K562 (cell line): ENCODE results near the gene CPED1. TPM values are rescaled to one million over a fixed set of nuclear protein-coding genes. Genes with fewer than 3 reads are reported as not detected.

ENCODE experiments used
- BRF2 ChIP-seq: IDR thresholded peaks from 3 replicates; pipeline ENCODE4 v1.6.1; 2011; ENCODE audit warnings: borderline replicate concordance, mild to moderate bottlenecking; ENCODE audit not compliant: insufficient read length, insufficient read depth
- CC2D1A ChIP-seq: fragments of 450-650 bp; IDR thresholded peaks from 2 replicates; pipeline ENCODE4 v1.6.1; 2017; ENCODE audit warnings: mild to moderate bottlenecking
- E2F1 ChIP-seq: sonication (generic); formaldehyde crosslinking; IDR thresholded peaks from 2 replicates; pipeline ENCODE4 v1.8.1; 2023; ENCODE audit warnings: mild to moderate bottlenecking, missing genetic modification reagents, moderate library complexity
- HMGN3 ChIP-seq: IDR thresholded peaks from 2 replicates; pipeline ENCODE4 v1.6.1; 2011; ENCODE audit warnings: borderline replicate concordance, low read depth, mild to moderate bottlenecking, mixed read lengths, low read length; ENCODE audit not compliant: insufficient read length; ENCODE audit errors: extremely low read depth
- LARP7 ChIP-seq: fragments of 450-650 bp; IDR thresholded peaks from 2 replicates; pipeline ENCODE4 v1.6.1; 2016
- MCM3 ChIP-seq: fragments of 450-650 bp; IDR thresholded peaks from 2 replicates; pipeline ENCODE4 v1.6.1; 2016
- NFIC ChIP-seq: fragments of 450-650 bp; IDR thresholded peaks from 2 replicates; pipeline ENCODE4 v1.6.1; 2017; ENCODE audit warnings: mild to moderate bottlenecking, inconsistent platforms
- PCBP2 ChIP-seq: fragments of 200-400 bp; formaldehyde crosslinking; IDR thresholded peaks from 2 replicates; pipeline ENCODE4 v1.6.1; 2018; ENCODE audit warnings: low read length, low read depth, mild to moderate bottlenecking, moderate library complexity; ENCODE audit not compliant: poor library complexity, severe bottlenecking
- SIN3B ChIP-seq: fragments of 450-650 bp; IDR thresholded peaks from 2 replicates; pipeline ENCODE4 v1.6.1; 2017; ENCODE audit warnings: low read depth, mild to moderate bottlenecking, moderate library complexity
- SPI1 ChIP-seq: IDR thresholded peaks from 2 replicates; pipeline ENCODE4 v1.6.1; 2011; ENCODE audit warnings: low read depth, low read length, control low read depth, borderline replicate concordance
- TAF9B ChIP-seq: fragments of 450-650 bp; IDR thresholded peaks from 2 replicates; pipeline ENCODE4 v1.6.1; 2018; ENCODE audit warnings: mild to moderate bottlenecking; ENCODE audit not compliant: partially characterized antibody
- ZNF589 ChIP-seq: fragments of 200-800 bp; sonication (Bioruptor generic); IDR thresholded peaks from 2 replicates; pipeline ENCODE4 v1.6.1; 2016; ENCODE audit warnings: low read depth, missing genetic modification characterization, missing compliant biosample characterization
- polyA plus RNA-seq, 8 experiments: library from polyadenylated mRNA; depleted of rRNA in 4 of 8; stranded (reverse) in 5 of 8; unstranded in 3 of 8; fragments of >200 nt; fragmentation: Nextera tagmentation in 2 of 8; fragmentation: Illumina TruSeq in 1 of 8; extraction: Ambion mirVana in 2 of 8; extraction: Trizol in 1 of 8; gene quantifications; 2 replicates each; pipeline versions ENCODE4 v1.2.1 to v1.2.3, GENCODE V29; 2011 to 2014; ENCODE audit warnings: inconsistent platforms in 1 of 8, missing spikeins in 1 of 8
- total RNA-seq, 7 experiments: library from RNA; depleted of rRNA in 6 of 7; stranded (reverse); fragments of >200 nt in 6 of 7; fragmentation: Illumina TruSeq in 2 of 7; extraction: Trizol in 2 of 7; gene quantifications; 2 replicates each; pipeline versions ENCODE4 v1.2.1 to v1.2.3, GENCODE V29; 2011 to 2021; ENCODE audit warnings: low replicate concordance in 1 of 7
- TF ChIP-seq, protein P1 (sequence below): fragments of 450-650 bp; IDR thresholded peaks from 2 replicates; pipeline ENCODE4 v1.6.1; 2018; ENCODE audit warnings: mild to moderate bottlenecking, low read depth; ENCODE audit not compliant: partially characterized antibody
- TF ChIP-seq, protein P2 (sequence below): fragments of 250-450 bp; sonication (Bioruptor Pico); IDR thresholded peaks from 2 replicates; pipeline ENCODE4 v1.5.0; 2020; ENCODE audit warnings: mild to moderate bottlenecking

Gene CPED1
- total and polyA plus RNA-seq, 9 of the 15 experiments (the other 6 are each of a cell fraction or from before 2014, with no cell fraction given): 195 to 393 (median 290) TPM

DNA sequence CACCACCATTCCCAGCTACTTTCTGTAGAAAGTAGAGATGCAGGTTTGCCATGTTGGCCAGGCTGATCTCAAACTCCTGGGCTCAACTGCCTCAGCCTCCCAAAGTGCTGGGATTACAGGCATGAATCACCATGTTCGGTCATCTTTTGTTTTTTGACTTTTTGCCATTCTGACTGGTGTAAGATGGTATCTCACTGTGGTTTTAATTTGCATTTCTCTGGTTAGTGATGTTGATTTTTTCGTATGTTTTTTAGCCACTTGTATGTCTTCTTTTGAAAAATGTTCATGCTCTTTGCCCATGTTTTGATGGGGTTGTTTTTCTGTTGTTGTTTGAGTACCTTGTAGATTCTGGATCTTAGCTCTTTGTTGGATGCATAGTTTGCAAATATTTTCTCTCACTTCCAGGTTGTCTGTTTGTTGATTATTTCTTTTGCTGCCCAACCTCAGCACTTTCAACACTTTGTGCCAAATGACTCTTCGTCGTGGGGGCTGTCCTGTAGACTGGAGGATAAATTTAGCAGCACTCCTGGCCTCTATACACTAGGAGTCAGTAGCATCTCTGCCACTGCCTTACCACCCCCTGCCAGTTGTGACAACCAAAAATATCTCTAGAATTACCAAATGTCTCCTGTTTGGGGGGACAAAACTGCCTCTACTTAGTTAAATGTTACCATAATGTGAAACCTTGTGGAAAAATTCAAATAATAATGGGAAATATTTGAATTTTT is 6.5 kb upstream of the CPED1 start (continued):
- no peak for TF ChIP-seq BRF2
- 0 out of 2 replicates have a peak, but pooled peaks have one; percentile 30 for TF ChIP-seq CC2D1A
- no peak for TF ChIP-seq MCM3
- TF ChIP-seq, protein P1, sequence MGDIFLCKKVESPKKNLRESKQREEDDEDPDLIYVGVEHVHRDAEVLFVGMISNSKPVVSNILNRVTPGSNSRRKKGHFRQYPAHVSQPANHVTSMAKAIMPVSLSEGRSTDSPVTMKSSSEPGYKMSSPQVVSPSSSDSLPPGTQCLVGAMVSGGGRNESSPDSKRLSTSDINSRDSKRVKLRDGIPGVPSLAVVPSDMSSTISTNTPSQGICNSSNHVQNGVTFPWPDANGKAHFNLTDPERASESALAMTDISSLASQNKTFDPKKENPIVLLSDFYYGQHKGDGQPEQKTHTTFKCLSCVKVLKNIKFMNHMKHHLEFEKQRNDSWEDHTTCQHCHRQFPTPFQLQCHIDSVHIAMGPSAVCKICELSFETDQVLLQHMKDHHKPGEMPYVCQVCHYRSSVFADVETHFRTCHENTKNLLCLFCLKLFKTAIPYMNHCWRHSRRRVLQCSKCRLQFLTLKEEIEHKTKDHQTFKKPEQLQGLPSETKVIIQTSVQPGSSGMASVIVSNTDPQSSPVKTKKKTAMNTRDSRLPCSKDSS: no peak
- no peak for TF ChIP-seq E2F1 (CRISPR knock-in tag)
- TF ChIP-seq, protein P2, sequence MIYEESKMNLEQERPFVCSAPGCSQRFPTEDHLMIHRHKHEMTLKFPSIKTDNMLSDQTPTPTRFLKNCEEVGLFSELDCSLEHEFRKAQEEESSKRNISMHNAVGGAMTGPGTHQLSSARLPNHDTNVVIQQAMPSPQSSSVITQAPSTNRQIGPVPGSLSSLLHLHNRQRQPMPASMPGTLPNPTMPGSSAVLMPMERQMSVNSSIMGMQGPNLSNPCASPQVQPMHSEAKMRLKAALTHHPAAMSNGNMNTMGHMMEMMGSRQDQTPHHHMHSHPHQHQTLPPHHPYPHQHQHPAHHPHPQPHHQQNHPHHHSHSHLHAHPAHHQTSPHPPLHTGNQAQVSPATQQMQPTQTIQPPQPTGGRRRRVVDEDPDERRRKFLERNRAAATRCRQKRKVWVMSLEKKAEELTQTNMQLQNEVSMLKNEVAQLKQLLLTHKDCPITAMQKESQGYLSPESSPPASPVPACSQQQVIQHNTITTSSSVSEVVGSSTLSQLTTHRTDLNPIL (CRISPR knock-in tag): no peak
- peak; percentile 74; the same call in 1 of the 2 replicates for TF ChIP-seq LARP7
- TF ChIP-seq TAF9B: no peak
- TF ChIP-seq PCBP2: no peak
- no peak for TF ChIP-seq SPI1
- TF ChIP-seq HMGN3: no peak
- no peak for TF ChIP-seq SIN3B
- no peak for TF ChIP-seq ZNF589 (CRISPR knock-in tag)
- 0 out of 2 replicates have a peak, but pooled peaks have one; percentile 17 for TF ChIP-seq NFIC
